Measurements from ENCODE around the gene ZFYVE28. TPM values are rescaled to one million over a fixed set of nuclear protein-coding genes. Genes with fewer than 3 reads are reported as not detected.

ZFYVE28 gene
- total and polyA plus RNA-seq, 10 of the 15 experiments (the other 5 are each of a cell fraction or from before 2014, with no cell fraction given): 0.06 to 1.9 (median 0.22) TPM; not detected in 1

DNA sequence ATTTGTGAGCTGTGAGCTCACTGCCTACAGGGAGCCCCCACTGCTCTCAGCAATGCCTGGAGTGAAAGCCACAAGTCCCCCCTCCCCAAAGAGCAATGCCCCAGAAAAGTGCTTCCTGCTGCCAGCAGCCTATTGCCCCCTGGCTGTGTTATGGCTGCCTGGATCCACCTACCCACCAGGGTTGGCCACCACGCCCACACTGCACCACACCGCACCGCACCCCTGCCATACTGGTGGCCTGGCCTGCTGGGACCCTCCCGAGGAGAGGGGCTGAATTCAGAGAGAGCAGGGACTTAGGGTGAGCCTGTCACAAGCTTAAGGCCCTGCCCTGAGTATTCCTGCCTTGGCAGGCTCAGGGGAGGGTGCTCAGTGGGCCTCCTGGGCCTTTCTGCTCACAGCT, 4.6 kb upstream of the ZFYVE28 start:
- no TSS peak for BruUV-seq (replicated peaks)

DNA sequence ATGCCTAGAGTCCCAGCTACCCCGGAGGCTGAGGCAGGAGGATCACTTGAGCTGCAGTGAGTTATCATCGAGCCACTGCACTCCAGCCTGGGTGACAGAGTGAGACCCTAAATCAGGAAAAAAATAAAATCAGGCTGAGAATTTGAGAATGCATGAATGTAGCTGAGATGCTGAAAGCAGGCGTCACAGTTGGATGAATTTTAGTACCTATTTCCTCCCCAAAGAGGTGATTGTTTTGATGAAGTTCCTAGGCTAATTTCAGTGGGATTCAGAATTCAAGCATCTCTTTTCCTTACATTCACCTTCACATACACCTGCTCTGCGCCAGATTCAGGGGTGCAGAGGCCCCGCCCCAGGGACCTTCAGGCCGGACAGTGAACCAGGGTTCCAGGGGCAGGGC, 3.5 kb upstream of the ZFYVE28 start:
- ChIA-PET RAD21 (ENCODE audit: unreplicated experiment) (interaction anchor here (1.2 to 1.9 kb wide), 2 partner anchors 9 to 201 kb away, joined by 3 to 6 read pairs; no protein-coding TSS in a partner anchor), SMC1A (ENCODE audit: uncharacterized antibody, unreplicated experiment) (no interaction called here), POLR2A (interaction anchor here (0.9 kb wide), 1 partner anchor 28 kb away, joined by 3 read pairs; no protein-coding TSS in a partner anchor), CTCF (interaction anchor here (0.6 to 2.6 kb wide), 5 partner anchors 9 to 202 kb away, joined by 3 to 13 read pairs (median 5); no protein-coding TSS in a partner anchor)
- WGBS (ENCODE audit: insufficient coverage, insufficient replicate concordance, low lambda C conversion rate, missing lambda C conversion rate): 32% methylated on average over 6 of the region's 6 CpGs
- ATAC-seq: no peak
- BruUV-seq (replicated peaks): no TSS peak
- DNase-seq (ENCODE audit: low read depth, low spot score): no peak
- Histone ChIP-seq H4K20me1 (ENCODE audit: control insufficient read depth, insufficient read depth) (no peaks in the 10 kb centered on the region), H3K4me1 (ENCODE audit: control insufficient read depth, insufficient read depth, low read length) (peaks cover 5% of the 10 kb centered on the region), H3K9ac (ENCODE audit: control insufficient read depth, insufficient read depth, low read length) (no peak overlapping the region), H3K4me3 (no peak overlapping the region), H3K27ac (ENCODE audit: control insufficient read depth, insufficient read depth) (no peak overlapping the region), H2AFZ (ENCODE audit: control insufficient read depth, low read depth, low read length) (no peak overlapping the region), H3K9me3 (replicated peaks; ENCODE audit: control insufficient read depth, insufficient read depth, low read length) (no peaks in the 10 kb centered on the region), H3K4me2 (ENCODE audit: control insufficient read depth, insufficient read depth) (no peak overlapping the region), H3K79me2 (ENCODE audit: control insufficient read depth, insufficient read depth, low read length) (no peaks in the 10 kb centered on the region), H3K36me3 (ENCODE audit: control insufficient read depth in 2 of 2, insufficient read depth in 2 of 2, low read length in 1 of 2) (no peaks in the 10 kb centered on the region), H3K27me3 (replicated peaks in 1 of 2; ENCODE audit: control insufficient read depth in 2 of 2, insufficient read depth in 2 of 2, low read length in 1 of 2) (peaks cover 8 to 10% of the 10 kb centered on the region in 2 experiments)
- intact Hi-C loops (cut with micrococcal nuclease; ENCODE audit: unreplicated experiment) (no loop called here), in situ Hi-C loops (cut with MboI) (no loop called here)
- FAIRE-seq: no peak
- 0 out of 2 replicates have a peak, but pooled peaks have one; percentile 51 for TF ChIP-seq PAX5 (IDR thresholded peaks at IDR 0.05; ENCODE audit: borderline replicate concordance, low read depth, low read length)
- TF ChIP-seq MEF2B (IDR thresholded peaks at IDR 0.05; ENCODE audit: partially characterized antibody, poor library complexity, severe bottlenecking): no peak

More for the DNA sequence above, 4.6 kb upstream of the ZFYVE28 start:
- no peak overlapping the region for H3K27ac ChIP-seq (ENCODE audit: control insufficient read depth, insufficient read depth)
- H3K4me1 ChIP-seq (ENCODE audit: control insufficient read depth, insufficient read depth, low read length): no peaks in the 10 kb centered on the region; the same call in 1 of the 2 replicates
- 35% methylated on average over 3 of the region's 4 CpGs for WGBS (ENCODE audit: insufficient coverage, insufficient replicate concordance, low lambda C conversion rate, missing lambda C conversion rate)
- intact Hi-C loops (cut with micrococcal nuclease; ENCODE audit: unreplicated experiment) (no loop called here), in situ Hi-C loops (cut with MboI) (no loop called here)
- no peak overlapping the region for H3K9ac ChIP-seq (ENCODE audit: control insufficient read depth, insufficient read depth, low read length)
- RAD21 ChIA-PET (ENCODE audit: unreplicated experiment): interaction anchor here (1.9 kb wide), 1 partner anchor 10 kb away, joined by 6 read pairs; no protein-coding TSS in a partner anchor
- ATAC-seq (no peak), DNase-seq (ENCODE audit: low read depth, low spot score) (no peak), FAIRE-seq (no peak)
- CTCF ChIA-PET: interaction anchor here (0.9 to 2.6 kb wide), 3 partner anchors 10 to 202 kb away, joined by 5 to 13 read pairs (median 7); no protein-coding TSS in a partner anchor
- no peak overlapping the region for H3K4me3 ChIP-seq
- H3K79me2 ChIP-seq (ENCODE audit: control insufficient read depth, insufficient read depth, low read length): no peaks in the 10 kb centered on the region
- peaks cover 3 to 10% of the 10 kb centered on the region in 2 experiments; a peak in 3 of 4 replicates for H3K27me3 ChIP-seq (replicated peaks in 1 of 2; ENCODE audit: control insufficient read depth in 2 of 2, insufficient read depth in 2 of 2, low read length in 1 of 2)
- H4K20me1 ChIP-seq (ENCODE audit: control insufficient read depth, insufficient read depth): no peaks in the 10 kb centered on the region
- H3K36me3 ChIP-seq (ENCODE audit: control insufficient read depth in 2 of 2, insufficient read depth in 2 of 2, low read length in 1 of 2): no peaks in the 10 kb centered on the region
- POLR2A ChIA-PET: no interaction called here
- H3K4me2 ChIP-seq (ENCODE audit: control insufficient read depth, insufficient read depth): no peak overlapping the region
- SMC1A ChIA-PET (ENCODE audit: uncharacterized antibody, unreplicated experiment): no interaction called here
- H2AFZ ChIP-seq (ENCODE audit: control insufficient read depth, low read depth, low read length): no peak overlapping the region
- H3K9me3 ChIP-seq (replicated peaks; ENCODE audit: control insufficient read depth, insufficient read depth, low read length): no peaks in the 10 kb centered on the region
- no peak for TF ChIP-seq ETV6 (conservative IDR thresholded peaks at IDR 0.05 in 1 of 2, IDR thresholded peaks at IDR 0.05 in 1 of 2; ENCODE audit: borderline replicate concordance in 1 of 2, low read depth in 1 of 2)
- TF ChIP-seq, protein P1, sequence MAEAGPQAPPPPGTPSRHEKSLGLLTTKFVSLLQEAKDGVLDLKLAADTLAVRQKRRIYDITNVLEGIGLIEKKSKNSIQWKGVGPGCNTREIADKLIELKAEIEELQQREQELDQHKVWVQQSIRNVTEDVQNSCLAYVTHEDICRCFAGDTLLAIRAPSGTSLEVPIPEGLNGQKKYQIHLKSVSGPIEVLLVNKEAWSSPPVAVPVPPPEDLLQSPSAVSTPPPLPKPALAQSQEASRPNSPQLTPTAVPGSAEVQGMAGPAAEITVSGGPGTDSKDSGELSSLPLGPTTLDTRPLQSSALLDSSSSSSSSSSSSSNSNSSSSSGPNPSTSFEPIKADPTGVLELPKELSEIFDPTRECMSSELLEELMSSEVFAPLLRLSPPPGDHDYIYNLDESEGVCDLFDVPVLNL (IDR thresholded peaks at IDR 0.05; ENCODE audit: low read depth, low read length): no peak
- no peak for TF ChIP-seq ZNF274 (IDR thresholded peaks at IDR 0.05; ENCODE audit: insufficient read depth, insufficient read length)
- no peak for TF ChIP-seq PAX5 (IDR thresholded peaks at IDR 0.05; ENCODE audit: borderline replicate concordance, low read depth, low read length)
- no peak for TF ChIP-seq CREM (IDR thresholded peaks at IDR 0.05; ENCODE audit: low read depth)
- TF ChIP-seq NFYB (IDR thresholded peaks at IDR 0.05; ENCODE audit: insufficient read depth, low read depth, low read length): no peak
- TF ChIP-seq IKZF2 (IDR thresholded peaks at IDR 0.05): no peak
- TF ChIP-seq ZNF217 (IDR thresholded peaks at IDR 0.05): no peak

All from GM12878 (cell line).